ENCODE results near the gene PTPN3. TPM values are rescaled to one million over a fixed set of nuclear protein-coding genes. Genes with fewer than 3 reads are reported as not detected.

PTPN3 gene

DNA sequence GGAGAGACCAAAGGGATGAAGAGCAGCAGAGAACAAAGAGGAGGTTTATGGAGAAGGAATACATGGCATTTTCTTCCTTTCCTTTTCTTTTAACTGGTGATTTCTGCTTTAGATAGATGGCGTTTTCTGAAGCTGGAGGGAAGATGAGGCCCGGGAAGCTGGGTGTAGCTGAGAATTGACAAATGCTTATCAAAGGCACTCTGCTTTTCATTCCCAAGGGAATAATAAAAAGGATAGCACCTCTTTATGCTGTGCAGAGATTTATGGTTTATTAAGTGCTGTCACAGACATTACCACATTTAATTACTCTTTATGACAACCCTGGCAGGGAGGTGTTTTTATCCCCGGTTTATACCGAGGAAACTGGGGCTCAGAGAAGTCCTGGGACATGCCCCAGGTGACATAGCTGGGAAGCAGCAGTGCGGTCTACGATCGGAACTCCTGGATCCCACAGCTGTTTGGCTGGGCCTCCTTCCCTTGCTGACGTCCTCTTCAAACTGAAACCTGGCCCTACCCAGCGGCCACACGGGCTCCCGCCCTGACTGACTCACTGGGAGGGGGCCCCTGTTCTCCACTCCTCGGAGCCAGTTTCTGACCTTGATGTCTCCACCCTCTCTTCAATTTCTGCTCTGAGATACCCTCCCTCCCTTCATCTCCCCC, 169.0 kb downstream of the PTPN3 start:
- Histone ChIP-seq H3K4me1 (ENCODE audit: control insufficient read depth, insufficient read depth, low read depth, low read length) (peaks cover 6% of the 10 kb centered on the region), H3K23ac (ENCODE audit: low read length in 2 of 2) (no peak overlapping the region), H3K4ac (ENCODE audit: low read depth in 1 of 2, low read length in 2 of 2) (no peak overlapping the region), H3K9me3 (ENCODE audit: control insufficient read depth, low read length) (no peaks in the 10 kb centered on the region), H3K14ac (ENCODE audit: low read length in 2 of 2) (no peak overlapping the region), H4K8ac (ENCODE audit: low read length) (no peak overlapping the region), H3K27ac (ENCODE audit: low read length, poor library complexity, severe bottlenecking) (no peak overlapping the region), H3K79me1 (replicated peaks; ENCODE audit: low read length, poor library complexity, severe bottlenecking) (no peaks in the 10 kb centered on the region), H3K18ac (ENCODE audit: low read depth in 1 of 2, low read length in 2 of 2) (no peak overlapping the region), H4K91ac (ENCODE audit: low read length) (no peak overlapping the region), H2BK5ac (ENCODE audit: low read depth, low read length, poor library complexity, severe bottlenecking) (no peak overlapping the region), H2BK120ac (ENCODE audit: low read depth, low read length) (no peak overlapping the region), H2BK15ac (ENCODE audit: low read depth, poor library complexity, severe bottlenecking) (no peak overlapping the region), H3K36me3 (ENCODE audit: control insufficient read depth in 1 of 2, insufficient read depth in 2 of 2, low read depth in 1 of 2, low read length in 2 of 2) (no peaks in the 10 kb centered on the region), H3K9ac (ENCODE audit: low read length) (peak overlapping the region; percentile 3), H2AFZ (ENCODE audit: low read depth, low read length) (no peak overlapping the region), H3K4me3 (ENCODE audit: insufficient read depth in 1 of 2, low read depth in 1 of 2, low read length in 2 of 2) (peak overlapping the region in 1 of 2 experiments; percentile 40), H3K27me3 (ENCODE audit: control insufficient read depth in 1 of 2, insufficient read depth in 1 of 2, low read length in 2 of 2) (peaks cover 6 to 34% of the 10 kb centered on the region in 2 experiments), H2AK5ac (ENCODE audit: low read length, severe bottlenecking) (no peak overlapping the region), H2BK12ac (ENCODE audit: low read length in 2 of 2) (no peak overlapping the region), H3K4me2 (ENCODE audit: low read length, poor library complexity, severe bottlenecking) (no peak overlapping the region)
- WGBS = 77% methylated on average over 11 of the region's 12 CpGs
- no peak for DNase-seq

Small RNAs within 50 kb of the gene (small RNA-seq; reads per million reads assigned to genes)
- gene MIR3927 (ENCODE audit: low read depth) = not detected
